IPS-18c (cell line): ENCODE data around the gene PTPRT.
"Not testable (repeated sequence)": the region's sequence is repeated elsewhere in the genome, so short reads cannot be mapped to it uniquely, and the experiment has no call there.

Experiments
- H3K4me3 ChIP-seq: 2 replicates; pipeline ENCODE4 v1.7.0; 2013; ENCODE audit warnings: low read depth, mild to moderate bottlenecking, low read length, moderate library complexity; ENCODE audit not compliant: insufficient read depth
- H3K9me3 ChIP-seq: one replicate; pipeline ENCODE4 v1.6.1; 2013; ENCODE audit warnings: mild to moderate bottlenecking, low read length, moderate library complexity; ENCODE audit not compliant: control insufficient read depth, insufficient read depth

The PTPRT gene

GRCh38 chr20:42923348-42923918 is 266.3 kb downstream of the PTPRT start:
- H3K4me3 ChIP-seq = no peak overlapping the region
- H3K9me3 ChIP-seq = no peaks in the 10 kb centered on the region

GRCh38 chr20:42920776-42921175 is 268.9 kb downstream of the PTPRT start:
- Histone ChIP-seq H3K4me3 (no peak overlapping the region), H3K9me3 (no peaks in the 10 kb centered on the region)

- Histone ChIP-seq H3K9me3 (no peaks in the 10 kb centered on the region), H3K4me3 (no peak overlapping the region)
Measured at GRCh38 chr20:42919316-42919715, 270.4 kb downstream of the PTPRT start.

- Histone ChIP-seq H3K9me3 (no peaks in the 10 kb centered on the region), H3K4me3 (no peak overlapping the region)
Measured at GRCh38 chr20:42915081-42915480, 274.6 kb downstream of the PTPRT start.

GRCh38 chr20:42914302-42914701 is 275.4 kb downstream of the PTPRT start:
- Histone ChIP-seq H3K4me3 (no peak overlapping the region), H3K9me3 (no peaks in the 10 kb centered on the region)

GRCh38 chr20:42910808-42911207 is 278.9 kb downstream of the PTPRT start:
- not testable (repeated sequence) for H3K4me3 ChIP-seq, H3K9me3 ChIP-seq

GRCh38 chr20:42907730-42908129 is 282.0 kb downstream of the PTPRT start:
- Histone ChIP-seq H3K4me3 (no peak overlapping the region), H3K9me3 (no peaks in the 10 kb centered on the region)

GRCh38 chr20:42906120-42906519 is 283.6 kb downstream of the PTPRT start:
- peaks cover 2% of the 10 kb centered on the region for H3K9me3 ChIP-seq
- H3K4me3 ChIP-seq = no peak overlapping the region

GRCh38 chr20:42902509-42902908 is 287.2 kb downstream of the PTPRT start:
- H3K9me3 ChIP-seq = peaks cover 2% of the 10 kb centered on the region
- H3K4me3 ChIP-seq = no peak overlapping the region

- H3K4me3 ChIP-seq = no peak overlapping the region
- H3K9me3 ChIP-seq = peaks cover 2% of the 10 kb centered on the region
Measured at GRCh38 chr20:42901689-42902440, 287.8 kb downstream of the PTPRT start.

- H3K9me3 ChIP-seq, H3K4me3 ChIP-seq: not testable (repeated sequence)
Measured at GRCh38 chr20:42900764-42901163, 288.9 kb downstream of the PTPRT start.

GRCh38 chr20:42895020-42895419 is 294.7 kb downstream of the PTPRT start:
- H3K4me3 ChIP-seq = no peak overlapping the region
- H3K9me3 ChIP-seq = no peaks in the 10 kb centered on the region

- Histone ChIP-seq H3K4me3 (no peak overlapping the region), H3K9me3 (no peaks in the 10 kb centered on the region)
Measured at GRCh38 chr20:42894483-42894882, 295.2 kb downstream of the PTPRT start.

GRCh38 chr20:42889517-42889916 is 300.2 kb downstream of the PTPRT start:
- no peak overlapping the region for H3K4me3 ChIP-seq

GRCh38 chr20:42887281-42887680 is 302.4 kb downstream of the PTPRT start:
- Histone ChIP-seq H3K4me3 (no peak overlapping the region), H3K9me3 (no peaks in the 10 kb centered on the region)

More at GRCh38 chr20:42889517-42889916, 300.2 kb downstream of the PTPRT start:
- no peaks in the 10 kb centered on the region for H3K9me3 ChIP-seq

GRCh38 chr20:42886801-42887200 is 302.9 kb downstream of the PTPRT start:
- H3K9me3 ChIP-seq = no peaks in the 10 kb centered on the region

GRCh38 chr20:42886046-42886445 is 303.7 kb downstream of the PTPRT start:
- H3K4me3 ChIP-seq = no peak overlapping the region
- H3K9me3 ChIP-seq = no peaks in the 10 kb centered on the region

More at GRCh38 chr20:42886801-42887200, 302.9 kb downstream of the PTPRT start:
- no peak overlapping the region for H3K4me3 ChIP-seq

- no peak overlapping the region for H3K4me3 ChIP-seq
- no peaks in the 10 kb centered on the region for H3K9me3 ChIP-seq
Measured at GRCh38 chr20:42875581-42875980, 314.1 kb downstream of the PTPRT start.

GRCh38 chr20:42873259-42873658 is 316.4 kb downstream of the PTPRT start:
- H3K4me3 ChIP-seq = no peak overlapping the region
- peaks cover 2% of the 10 kb centered on the region for H3K9me3 ChIP-seq
